SK-N-SH (cell line): ENCODE measurements around the gene ITGB6. TPM values are rescaled to one million over a fixed set of nuclear protein-coding genes. Genes with fewer than 3 reads are reported as not detected.

ENCODE experiments used
- CTCF ChIA-PET: fragments of 300-600, 350-600 bp; formaldehyde crosslinking; extraction: SDS; loops from one replicate; lab custom pipeline; 2021; lab: Yijun Ruan, JAX
- POLR2A ChIA-PET: fragments of 350-600 bp; sonication (Branson Sonifier 250); formaldehyde crosslinking; extraction: SDS; loops from one replicate; lab custom pipeline; 2020; ENCODE audit warnings: antibody characterized with exemption, inconsistent platforms; lab: Yijun Ruan, JAX
- DNase-seq: peaks from one replicate; pipeline ENCODE4 v3.0.0; 2012
- H2AFZ ChIP-seq: fragments of 200-600 bp; sonication (generic); 2 replicates; pipeline ENCODE4 v1.8.1; 2016; ENCODE audit warnings: antibody characterized with exemption, mild to moderate bottlenecking, low read depth
- H3F3A ChIP-seq: fragments of 200-600 bp; sonication (generic); replicated peaks from 2 replicates; pipeline ENCODE3; 2016; ENCODE audit warnings: antibody characterized with exemption, mild to moderate bottlenecking; ENCODE audit not compliant: insufficient read depth
- H3K27ac ChIP-seq, 2 experiments: fragments of 200-500 bp in 1 of 2; fragments of 200-600 bp in 1 of 2; sonication (Bioruptor generic) in 1 of 2; sonication (generic), shearing (Covaris generic) in 1 of 2; 2 replicates each; pipeline versions ENCODE4 v1.5.1 to v1.6.1; 2014 to 2016; ENCODE audit warnings: low read depth in 2 of 2, inconsistent platforms in 1 of 2, low read length in 1 of 2, mild to moderate bottlenecking in 1 of 2, mixed read lengths in 1 of 2
- H3K27me3 ChIP-seq: fragments of 200-600 bp; sonication (generic), shearing (Covaris generic); 2 replicates; pipeline ENCODE4 v1.6.1; 2016; ENCODE audit warnings: mixed run types; ENCODE audit not compliant: insufficient read depth
- H3K36me3 ChIP-seq, 2 experiments: fragments of 200-500 bp in 1 of 2; fragments of 200-600 bp in 1 of 2; sonication (Bioruptor generic) in 1 of 2; sonication (generic) in 1 of 2; replicated peaks in 1 of 2; 2 replicates each; pipeline versions ENCODE3 to v1.5.1; 2014 to 2016; ENCODE audit warnings: low read length in 1 of 2, mild to moderate bottlenecking in 1 of 2; ENCODE audit not compliant: insufficient read depth in 2 of 2, control insufficient read depth in 1 of 2
- H3K4me1 ChIP-seq, 2 experiments: fragments of 200-500 bp in 1 of 2; fragments of 200-600 bp in 1 of 2; sonication (Bioruptor generic) in 1 of 2; sonication (generic), shearing (Covaris generic) in 1 of 2; 2 replicates each; pipeline versions ENCODE4 v1.5.1 to v1.6.1; 2014 to 2016; ENCODE audit warnings: low read depth in 1 of 2, low read length in 1 of 2, mixed run types in 1 of 2; ENCODE audit not compliant: insufficient read depth in 2 of 2, control insufficient read depth in 1 of 2
- H3K4me2 ChIP-seq: fragments of 200-600 bp; sonication (generic), shearing (Covaris generic); 2 replicates; pipeline ENCODE4 v1.6.1; 2017; ENCODE audit warnings: mixed run types
- H3K4me3 ChIP-seq, 2 experiments: fragments of 200-500 bp in 1 of 2; fragments of 200-600 bp in 1 of 2; sonication (Bioruptor generic) in 1 of 2; sonication (generic), shearing (Covaris generic) in 1 of 2; 2 replicates each; pipeline versions ENCODE4 v1.5.1 to v1.8.1; 2014 to 2016; ENCODE audit warnings: low read depth in 2 of 2, inconsistent platforms in 1 of 2, low read length in 1 of 2, mild to moderate bottlenecking in 1 of 2, mixed read lengths in 1 of 2, moderate library complexity in 1 of 2
- H3K79me2 ChIP-seq: fragments of 200-600 bp; sonication (generic); 2 replicates; pipeline ENCODE4 v1.8.1; 2017; ENCODE audit warnings: mild to moderate bottlenecking; ENCODE audit not compliant: insufficient read depth
- H3K9ac ChIP-seq: fragments of 200-600 bp; sonication (generic); 2 replicates; pipeline ENCODE4 v1.6.1; 2017; ENCODE audit warnings: mixed run types
- H3K9me2 ChIP-seq: fragments of 200-600 bp; sonication (generic); 2 replicates; pipeline ENCODE4 v1.6.1; 2017; ENCODE audit warnings: mixed run types
- H3K9me3 ChIP-seq: fragments of 200-600 bp; sonication (generic); 2 replicates; pipeline ENCODE4 v1.6.1; 2017; ENCODE audit warnings: mixed run types, mild to moderate bottlenecking, moderate library complexity
- H4K20me1 ChIP-seq: fragments of 200-600 bp; sonication (generic); 2 replicates; pipeline ENCODE4 v1.6.1; 2017; ENCODE audit warnings: mild to moderate bottlenecking, mixed run types; ENCODE audit not compliant: insufficient read depth
- ELF1 ChIP-seq: IDR thresholded peaks from 2 replicates; pipeline ENCODE4 v1.4.0; 2012
- EZH2phosphoT487 ChIP-seq: fragments of 200-600 bp; sonication (generic); IDR thresholded peaks from 2 replicates; pipeline ENCODE4 v1.6.1; 2017; ENCODE audit warnings: low read depth, mixed run types, mild to moderate bottlenecking, antibody characterized with exemption, moderate library complexity, borderline replicate concordance
- FOXM1 ChIP-seq: IDR thresholded peaks from 2 replicates; pipeline ENCODE4 v1.4.0; 2012; ENCODE audit warnings: low read depth, mild to moderate bottlenecking
- MEF2A ChIP-seq: IDR thresholded peaks from 2 replicates; pipeline ENCODE4 v1.4.0; 2012; ENCODE audit warnings: low read depth, borderline replicate concordance
- MXI1 ChIP-seq: IDR thresholded peaks from 2 replicates; pipeline ENCODE4 v1.6.1; 2012; ENCODE audit warnings: mild to moderate bottlenecking, low read depth, low read length, improper control_type of control experiment
- NRF1 ChIP-seq: IDR thresholded peaks from 2 replicates; pipeline ENCODE4 v1.6.1; 2012; ENCODE audit warnings: low read depth, mild to moderate bottlenecking, low read length
- REST ChIP-seq: IDR thresholded peaks from 2 replicates; pipeline ENCODE4 v1.6.1; 2012; ENCODE audit warnings: mild to moderate bottlenecking, low read depth, low read length, moderate library complexity
- SIN3A ChIP-seq: IDR thresholded peaks from 2 replicates; pipeline ENCODE4 v1.6.1; 2012; ENCODE audit warnings: low read depth, mild to moderate bottlenecking, low read length, moderate library complexity, borderline replicate concordance
- SMC3 ChIP-seq: IDR thresholded peaks from 2 replicates; pipeline ENCODE4 v1.6.1; 2012; ENCODE audit warnings: low read depth, low read length, improper control_type of control experiment
- TAF1 ChIP-seq: IDR thresholded peaks from 2 replicates; pipeline ENCODE4 v1.6.1; 2012; ENCODE audit warnings: low read depth, mild to moderate bottlenecking, low read length, moderate library complexity, borderline replicate concordance
- TCF12 ChIP-seq: IDR thresholded peaks from 2 replicates; pipeline ENCODE4 v1.4.0; 2012
- YY1 ChIP-seq: IDR thresholded peaks from 2 replicates; pipeline ENCODE4 v1.4.0; 2012; ENCODE audit warnings: low read depth, mild to moderate bottlenecking
- ZBTB33 ChIP-seq: IDR thresholded peaks from 2 replicates; pipeline ENCODE4 v1.4.0; 2012; ENCODE audit warnings: low read depth, borderline replicate concordance
- WGBS: methylation state at CpG from one replicate; pipeline ENCODE4 v1.1.6; 2017; ENCODE audit warnings: low lambda C conversion rate; 5-methylcytosine and 5-hydroxymethylcytosine counted together
- polyA plus RNA-seq, 3 experiments: library from polyadenylated mRNA; depleted of rRNA; stranded (reverse); fragments of >200 nt; gene quantifications; 2 replicates each; pipeline ENCODE4 v1.2.3, GENCODE V29; 2012

The ITGB6 gene
- polyA plus RNA-seq, 1 of the 3 experiments (the other 2 are of a cell fraction): 0.10 TPM

GRCh38 chr2:160226367-160226766, 26.3 kb upstream of the ITGB6 start:
- Histone ChIP-seq H3K4me1 (peaks cover 38 to 78% of the 10 kb centered on the region in 2 experiments), H3K36me3 (no peaks in the 10 kb centered on the region), H3K27ac (peak overlapping the region; percentile 96 to 98), H4K20me1 (no peaks in the 10 kb centered on the region), H3K4me2 (peak overlapping the region; percentile 31; the same call in 1 of the 2 replicates), H3K4me3 (no peak overlapping the region), H3K9me3 (no peaks in the 10 kb centered on the region), H3K9me2 (no peaks in the 10 kb centered on the region), H2AFZ (no peak overlapping the region), H3F3A (peaks cover 59% of the 10 kb centered on the region), H3K9ac (peak overlapping the region; percentile 63; the same call in 1 of the 2 replicates), H3K79me2 (no peaks in the 10 kb centered on the region), H3K27me3 (no peaks in the 10 kb centered on the region)
- TF ChIP-seq TAF1 (no peak), ZBTB33 (no peak), SMC3 (no peak), YY1 (no peak), SIN3A (no peak), TCF12 (no peak), EZH2phosphoT487 (no peak), MXI1 (no peak), REST (no peak), FOXM1 (no peak), NRF1 (no peak), MEF2A (no peak), ELF1 (no peak)
- CTCF ChIA-PET: interaction anchor here (0.7 to 2.4 kb wide), 6 partner anchors 12 to 53 kb away, joined by 3 to 10 read pairs (median 5); no protein-coding TSS in a partner anchor
- WGBS: 91% methylated on average over 4 of the region's 5 CpGs
- POLR2A ChIA-PET: no interaction called here
- DNase-seq: no peak
